A549 (cell line): ENCODE results near the gene SUOX.

ENCODE experiments used
- CBX8 ChIP-seq: fragments of 200-600 bp; sonication (generic); IDR thresholded peaks from 2 replicates; pipeline ENCODE4 v1.6.1; 2016
- EP300 ChIP-seq, 2 experiments: fragments of >200 bp; sonication (Bioruptor Twin); formaldehyde crosslinking; IDR thresholded peaks; 2 replicates in 1 of 2; 3 replicates in 1 of 2; pipeline ENCODE4 v1.6.1; 2016 to 2017
- HOXB13 ChIP-seq: fragments of 250-450 bp; sonication (Bioruptor Pico); IDR thresholded peaks from 2 replicates; pipeline ENCODE4 v1.5.0; 2020; ENCODE audit warnings: low read depth, mild to moderate bottlenecking, moderate library complexity
- JUN ChIP-seq, 2 experiments: fragments of >200 bp; sonication (Bioruptor Twin); formaldehyde crosslinking; IDR thresholded peaks; 2 replicates in 1 of 2; 3 replicates in 1 of 2; pipeline ENCODE4 v1.6.1; 2016 to 2017
- JUNB ChIP-seq: fragments of >200 bp; sonication (Bioruptor Twin); formaldehyde crosslinking; IDR thresholded peaks from 2 replicates; pipeline ENCODE4 v1.6.1; 2016
- KDM1A ChIP-seq: fragments of 200-600 bp; sonication (generic); IDR thresholded peaks from 2 replicates; pipeline ENCODE4 v1.6.1; 2016; ENCODE audit warnings: low read depth, mild to moderate bottlenecking
- NFE2L2 ChIP-seq: fragments of 150-350 bp; conservative IDR thresholded peaks from 2 replicates; pipeline ENCODE4 v1.6.1; 2014; ENCODE audit warnings: low read length
- POLR2A ChIP-seq: IDR thresholded peaks from 2 replicates; pipeline ENCODE4 v1.6.1; 2012; ENCODE audit warnings: mild to moderate bottlenecking, low read length
- RNF2 ChIP-seq: fragments of 200-600 bp; sonication (generic); IDR thresholded peaks from 2 replicates; pipeline ENCODE4 v1.6.1; 2016; ENCODE audit warnings: low read depth, mild to moderate bottlenecking, antibody characterized with exemption, moderate library complexity, borderline replicate concordance
- SMC3 ChIP-seq: fragments of >200 bp; sonication (Bioruptor Twin); formaldehyde crosslinking; IDR thresholded peaks from 3 replicates; pipeline ENCODE4 v1.6.1; 2018; ENCODE audit warnings: inconsistent platforms
- TF ChIP-seq, protein P1 (sequence below): IDR thresholded peaks from 2 replicates; pipeline ENCODE4 v1.6.1; 2012
- TF ChIP-seq, protein P2 (sequence below): fragments of >200 bp; sonication (Bioruptor Twin); formaldehyde crosslinking; IDR thresholded peaks from 3 replicates; pipeline ENCODE4 v1.5.1; 2016
- TF ChIP-seq, protein P3 (sequence below): fragments of 450-650 bp; IDR thresholded peaks from 2 replicates; pipeline ENCODE4 v1.6.1; 2014; ENCODE audit warnings: antibody characterized with exemption
- TF ChIP-seq, protein P4 (sequence below): fragments of 150-350 bp; IDR thresholded peaks from 2 replicates; pipeline ENCODE4 v1.6.1; 2014; ENCODE audit warnings: low read depth, mild to moderate bottlenecking, low read length

DNA sequence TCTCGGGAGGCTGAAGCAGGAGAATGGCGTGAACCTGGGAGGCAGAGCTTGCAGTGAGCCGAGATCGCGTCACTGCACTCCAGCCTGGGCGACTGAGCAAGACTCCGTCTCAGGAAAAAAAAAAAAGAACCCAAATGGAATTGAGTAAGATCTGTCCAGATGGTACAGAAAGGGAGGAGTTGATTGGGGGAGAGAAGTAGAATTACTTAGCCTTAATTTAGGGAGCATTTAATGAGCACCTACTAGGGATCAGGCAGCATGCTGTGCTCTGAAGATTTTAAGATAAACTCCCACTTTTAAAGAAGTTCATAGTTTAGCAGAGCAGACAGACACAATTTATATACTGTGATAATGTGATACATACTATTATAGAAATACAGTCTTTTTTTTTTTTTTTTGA is 18.7 kb upstream of the SUOX start:
- TF ChIP-seq, protein P1, sequence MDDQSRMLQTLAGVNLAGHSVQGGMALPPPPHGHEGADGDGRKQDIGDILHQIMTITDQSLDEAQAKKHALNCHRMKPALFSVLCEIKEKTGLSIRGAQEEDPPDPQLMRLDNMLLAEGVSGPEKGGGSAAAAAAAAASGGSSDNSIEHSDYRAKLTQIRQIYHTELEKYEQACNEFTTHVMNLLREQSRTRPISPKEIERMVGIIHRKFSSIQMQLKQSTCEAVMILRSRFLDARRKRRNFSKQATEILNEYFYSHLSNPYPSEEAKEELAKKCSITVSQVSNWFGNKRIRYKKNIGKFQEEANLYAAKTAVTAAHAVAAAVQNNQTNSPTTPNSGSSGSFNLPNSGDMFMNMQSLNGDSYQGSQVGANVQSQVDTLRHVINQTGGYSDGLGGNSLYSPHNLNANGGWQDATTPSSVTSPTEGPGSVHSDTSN: no peak
- TF ChIP-seq, protein P2, sequence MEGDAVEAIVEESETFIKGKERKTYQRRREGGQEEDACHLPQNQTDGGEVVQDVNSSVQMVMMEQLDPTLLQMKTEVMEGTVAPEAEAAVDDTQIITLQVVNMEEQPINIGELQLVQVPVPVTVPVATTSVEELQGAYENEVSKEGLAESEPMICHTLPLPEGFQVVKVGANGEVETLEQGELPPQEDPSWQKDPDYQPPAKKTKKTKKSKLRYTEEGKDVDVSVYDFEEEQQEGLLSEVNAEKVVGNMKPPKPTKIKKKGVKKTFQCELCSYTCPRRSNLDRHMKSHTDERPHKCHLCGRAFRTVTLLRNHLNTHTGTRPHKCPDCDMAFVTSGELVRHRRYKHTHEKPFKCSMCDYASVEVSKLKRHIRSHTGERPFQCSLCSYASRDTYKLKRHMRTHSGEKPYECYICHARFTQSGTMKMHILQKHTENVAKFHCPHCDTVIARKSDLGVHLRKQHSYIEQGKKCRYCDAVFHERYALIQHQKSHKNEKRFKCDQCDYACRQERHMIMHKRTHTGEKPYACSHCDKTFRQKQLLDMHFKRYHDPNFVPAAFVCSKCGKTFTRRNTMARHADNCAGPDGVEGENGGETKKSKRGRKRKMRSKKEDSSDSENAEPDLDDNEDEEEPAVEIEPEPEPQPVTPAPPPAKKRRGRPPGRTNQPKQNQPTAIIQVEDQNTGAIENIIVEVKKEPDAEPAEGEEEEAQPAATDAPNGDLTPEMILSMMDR: no peak
- no peak for TF ChIP-seq POLR2A
- no peak for TF ChIP-seq SMC3
- TF ChIP-seq, protein P3, sequence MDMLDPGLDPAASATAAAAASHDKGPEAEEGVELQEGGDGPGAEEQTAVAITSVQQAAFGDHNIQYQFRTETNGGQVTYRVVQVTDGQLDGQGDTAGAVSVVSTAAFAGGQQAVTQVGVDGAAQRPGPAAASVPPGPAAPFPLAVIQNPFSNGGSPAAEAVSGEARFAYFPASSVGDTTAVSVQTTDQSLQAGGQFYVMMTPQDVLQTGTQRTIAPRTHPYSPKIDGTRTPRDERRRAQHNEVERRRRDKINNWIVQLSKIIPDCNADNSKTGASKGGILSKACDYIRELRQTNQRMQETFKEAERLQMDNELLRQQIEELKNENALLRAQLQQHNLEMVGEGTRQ: no peak
- TF ChIP-seq KDM1A: no peak
- no peak for TF ChIP-seq HOXB13 (CRISPR knock-in tag)
- TF ChIP-seq JUN (IDR thresholded peaks at IDR 0.05): no peak
- no peak for TF ChIP-seq EP300 (IDR thresholded peaks at IDR 0.05)
- no peak for TF ChIP-seq RNF2
- no peak for TF ChIP-seq CBX8
- TF ChIP-seq NFE2L2: no peak
- no peak for TF ChIP-seq JUNB
- TF ChIP-seq, protein P4, sequence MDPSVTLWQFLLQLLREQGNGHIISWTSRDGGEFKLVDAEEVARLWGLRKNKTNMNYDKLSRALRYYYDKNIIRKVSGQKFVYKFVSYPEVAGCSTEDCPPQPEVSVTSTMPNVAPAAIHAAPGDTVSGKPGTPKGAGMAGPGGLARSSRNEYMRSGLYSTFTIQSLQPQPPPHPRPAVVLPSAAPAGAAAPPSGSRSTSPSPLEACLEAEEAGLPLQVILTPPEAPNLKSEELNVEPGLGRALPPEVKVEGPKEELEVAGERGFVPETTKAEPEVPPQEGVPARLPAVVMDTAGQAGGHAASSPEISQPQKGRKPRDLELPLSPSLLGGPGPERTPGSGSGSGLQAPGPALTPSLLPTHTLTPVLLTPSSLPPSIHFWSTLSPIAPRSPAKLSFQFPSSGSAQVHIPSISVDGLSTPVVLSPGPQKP: no peak
